MM.1S (cell line): Measurements from ENCODE around the gene CCDC74B.
"Not testable (repeated sequence)": the region's sequence is repeated elsewhere in the genome, so short reads cannot be mapped to it uniquely, and the experiment has no call there.

Experiments
- DNase-seq: peaks from one replicate; pipeline ENCODE4 v3.0.0-alpha.2; 2015
- H2AFZ ChIP-seq: fragments of 300-600 bp; sonication (generic); 2 replicates; pipeline ENCODE4 v1.6.0; 2016; ENCODE audit warnings: antibody characterized with exemption, low read length
- H3F3A ChIP-seq: fragments of 300-600 bp; sonication (generic); 2 replicates; pipeline ENCODE4 v1.6.1; 2016; ENCODE audit warnings: mild to moderate bottlenecking, antibody characterized with exemption, low read length, moderate library complexity, mixed read lengths; ENCODE audit not compliant: insufficient read depth
- H3K27ac ChIP-seq: fragments of 300-600 bp; sonication (generic); 2 replicates; pipeline ENCODE4 v1.5.1; 2016; ENCODE audit warnings: mild to moderate bottlenecking, low read length
- H3K27me3 ChIP-seq: fragments of 300-600 bp; sonication (generic); replicated peaks from 2 replicates; pipeline ENCODE4 v1.6.0; 2016; ENCODE audit warnings: low read length; ENCODE audit not compliant: insufficient read depth
- H3K36me3 ChIP-seq: fragments of 300-600 bp; sonication (generic); replicated peaks from 2 replicates; pipeline ENCODE4 v1.6.1; 2016; ENCODE audit warnings: mild to moderate bottlenecking, low read length, mixed read lengths; ENCODE audit not compliant: insufficient read depth
- H3K4me1 ChIP-seq: fragments of 300-600 bp; sonication (generic); 2 replicates; pipeline ENCODE4 v1.6.1; 2016; ENCODE audit warnings: low read length, mixed read lengths
- H3K4me2 ChIP-seq: fragments of 300-600 bp; sonication (generic); 2 replicates; pipeline ENCODE4 v1.6.0; 2016; ENCODE audit warnings: low read depth, low read length
- H3K4me3 ChIP-seq: fragments of 300-600 bp; sonication (generic); 2 replicates; pipeline ENCODE4 v1.5.1; 2016; ENCODE audit warnings: low read length, mixed read lengths
- H3K79me2 ChIP-seq: fragments of 300-600 bp; sonication (generic); 2 replicates; pipeline ENCODE4 v1.6.1; 2016; ENCODE audit warnings: mixed run types, low read length, mixed read lengths
- H3K9ac ChIP-seq: fragments of 300-600 bp; sonication (generic); 2 replicates; pipeline ENCODE4 v1.6.1; 2016; ENCODE audit warnings: low read length, mixed read lengths
- H3K9me2 ChIP-seq: fragments of 300-600 bp; sonication (generic); replicated peaks from 2 replicates; pipeline ENCODE4 v1.6.1; 2016; ENCODE audit warnings: mild to moderate bottlenecking, low read length, mixed read lengths; ENCODE audit not compliant: insufficient read depth
- H3K9me3 ChIP-seq: fragments of 300-600 bp; sonication (generic); replicated peaks from 2 replicates; pipeline ENCODE4 v1.6.1; 2016; ENCODE audit warnings: mild to moderate bottlenecking, low read length, mixed read lengths; ENCODE audit not compliant: insufficient read depth
- H4K20me1 ChIP-seq: fragments of 300-600 bp; sonication (generic); 2 replicates; pipeline ENCODE4 v1.6.1; 2016; ENCODE audit warnings: mild to moderate bottlenecking, low read length, moderate library complexity, mixed read lengths; ENCODE audit not compliant: insufficient read depth
- CTCF ChIP-seq: fragments of 300-600 bp; sonication (generic); IDR thresholded peaks from 2 replicates; pipeline ENCODE4 v1.5.1; 2016; ENCODE audit warnings: antibody characterized with exemption, low read length, mixed read lengths
- EZH2 ChIP-seq: fragments of 300-600 bp; sonication (generic); optimal IDR thresholded peaks from 2 replicates; pipeline ENCODE3; 2017; ENCODE audit warnings: low read depth, mild to moderate bottlenecking, antibody characterized with exemption, low read length, mixed read lengths
- EZH2phosphoT487 ChIP-seq: fragments of 300-600 bp; sonication (generic); IDR thresholded peaks from 2 replicates; pipeline ENCODE4 v1.6.1; 2018; ENCODE audit warnings: antibody characterized with exemption, low read length

Gene CCDC74B

GRCh38 chr2:130162968-130163367 lies 18.1 kb upstream of the CCDC74B start:
- DNase-seq = no peak
- Histone ChIP-seq H3K27ac (no peak overlapping the region), H3K9ac (no peak overlapping the region), H3K79me2 (no peaks in the 10 kb centered on the region), H3K27me3 (no peaks in the 10 kb centered on the region), H2AFZ (no peak overlapping the region), H4K20me1 (no peaks in the 10 kb centered on the region), H3K4me1 (no peaks in the 10 kb centered on the region), H3K4me3 (no peak overlapping the region), H3K9me2 (no peaks in the 10 kb centered on the region), H3K36me3 (no peaks in the 10 kb centered on the region), H3K9me3 (no peaks in the 10 kb centered on the region), H3K4me2 (no peak overlapping the region), H3F3A (no peaks in the 10 kb centered on the region)
- TF ChIP-seq EZH2phosphoT487 (no peak), CTCF (no peak), EZH2 (no peak)

- not testable (repeated sequence) for H4K20me1 ChIP-seq, H3K36me3 ChIP-seq, H3F3A ChIP-seq, DNase-seq, H3K4me3 ChIP-seq, H3K27me3 ChIP-seq, H3K9me3 ChIP-seq, H3K9ac ChIP-seq, H3K9me2 ChIP-seq, H3K79me2 ChIP-seq, H2AFZ ChIP-seq, H3K4me2 ChIP-seq, H3K27ac ChIP-seq, H3K4me1 ChIP-seq
Measured at GRCh38 chr2:130162486-130162885, 17.6 kb upstream of the CCDC74B start.

- H3K4me1 ChIP-seq, H2AFZ ChIP-seq, H4K20me1 ChIP-seq, H3K9ac ChIP-seq, H3K27me3 ChIP-seq, H3K36me3 ChIP-seq, H3K9me2 ChIP-seq, DNase-seq, H3K79me2 ChIP-seq, H3K4me3 ChIP-seq, H3K27ac ChIP-seq, H3K9me3 ChIP-seq, H3K4me2 ChIP-seq, H3F3A ChIP-seq: not testable (repeated sequence)
Measured at GRCh38 chr2:130160838-130161705, 16.2 kb upstream of the CCDC74B start.

- no peak overlapping the region for H3K27ac ChIP-seq
- no peak for TF ChIP-seq CTCF
- TF ChIP-seq EZH2 = no peak
- no peak for TF ChIP-seq EZH2phosphoT487
- DNase-seq = no peak
- H3K36me3 ChIP-seq = no peaks in the 10 kb centered on the region
- no peak overlapping the region for H3K4me2 ChIP-seq
- no peak overlapping the region for H3K4me3 ChIP-seq
- H3K9me3 ChIP-seq = no peaks in the 10 kb centered on the region
- no peak overlapping the region for H3K9ac ChIP-seq
- H3K9me2 ChIP-seq = no peaks in the 10 kb centered on the region
- no peaks in the 10 kb centered on the region for H4K20me1 ChIP-seq
- H3K4me1 ChIP-seq = no peaks in the 10 kb centered on the region
- H3K79me2 ChIP-seq = no peaks in the 10 kb centered on the region
- H2AFZ ChIP-seq = no peak overlapping the region
- no peaks in the 10 kb centered on the region for H3K27me3 ChIP-seq
- H3F3A ChIP-seq = no peaks in the 10 kb centered on the region
Measured at GRCh38 chr2:130160131-130160530, 15.2 kb upstream of the CCDC74B start.

GRCh38 chr2:130159376-130159775 lies 14.5 kb upstream of the CCDC74B start:
- not testable (repeated sequence) for H4K20me1 ChIP-seq, H3K27ac ChIP-seq, DNase-seq, H3K4me2 ChIP-seq, H3K79me2 ChIP-seq, H3F3A ChIP-seq, H3K4me3 ChIP-seq, H2AFZ ChIP-seq, H3K27me3 ChIP-seq, H3K9me3 ChIP-seq, H3K9ac ChIP-seq, H3K36me3 ChIP-seq, H3K4me1 ChIP-seq, H3K9me2 ChIP-seq
